LNCaP clone FGC (cell line): ENCODE results near the gene NHERF2.
A peak's percentile ranks its signal among the peaks of the same experiment; 100 is the strongest.

ENCODE experiments used
- DNase-seq: peaks from one replicate; pipeline ENCODE4 v3.0.0-alpha.2; 2011; ENCODE audit warnings: low read depth
- H3K4me3 ChIP-seq: 2 replicates; pipeline ENCODE4 v1.5.1; 2011; ENCODE audit warnings: mild to moderate bottlenecking, low read depth, low read length, control low read depth
- CTCF ChIP-seq: IDR thresholded peaks from 2 replicates; pipeline ENCODE4 v1.5.1; 2012; ENCODE audit warnings: mild to moderate bottlenecking; ENCODE audit not compliant: control insufficient read depth, insufficient read depth; ENCODE audit errors: extremely low read depth

The NHERF2 gene

DNA sequence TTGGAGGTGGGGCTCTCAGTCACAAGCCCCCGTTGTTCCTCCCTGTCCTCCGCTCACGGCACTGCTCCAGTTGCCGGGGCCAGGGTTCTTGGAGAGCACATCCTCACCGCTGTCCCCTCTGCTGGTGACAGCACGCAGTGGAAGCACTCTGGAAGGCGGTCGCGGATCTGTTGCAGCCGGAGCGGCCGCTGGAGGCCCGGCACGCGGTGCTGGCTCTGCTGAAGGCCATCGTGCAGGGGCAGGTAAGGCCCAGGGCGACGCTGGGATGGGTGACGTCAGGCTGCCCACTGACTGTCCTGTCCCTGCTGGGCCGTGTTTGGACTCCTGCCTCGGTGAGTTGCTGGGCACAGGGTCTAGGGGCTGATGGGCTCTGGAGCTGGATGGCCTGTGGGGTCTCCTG lies 26.5 kb downstream of the NHERF2 start:
- no peak overlapping the region for H3K4me3 ChIP-seq
- DNase-seq = no peak
- TF ChIP-seq CTCF = no peak

DNA sequence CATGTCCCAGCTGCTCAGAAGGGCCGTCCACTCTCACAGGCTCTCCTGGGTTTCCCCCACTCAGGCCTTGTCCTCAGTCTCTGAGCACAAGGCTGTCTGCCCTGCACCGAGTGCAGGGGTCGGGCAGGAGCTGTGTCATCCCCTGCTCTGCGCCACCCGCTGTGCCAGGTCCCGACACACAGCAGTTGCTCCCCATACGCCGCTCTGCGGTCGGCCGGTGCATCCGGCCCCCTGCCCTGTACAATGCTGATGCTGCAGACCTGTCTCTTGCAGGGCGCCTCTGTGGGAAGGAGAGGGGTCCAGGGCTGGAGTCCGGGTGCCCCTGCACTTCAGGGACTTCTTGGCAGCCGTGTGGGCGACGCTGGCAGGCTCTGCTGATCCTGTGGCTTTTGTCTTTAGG lies 27.2 kb downstream of the NHERF2 start:
- no peak for TF ChIP-seq CTCF
- DNase-seq = no peak
- no peak overlapping the region for H3K4me3 ChIP-seq

- DNase-seq = peak; percentile 85
- no peak for TF ChIP-seq CTCF
- H3K4me3 ChIP-seq = no peak overlapping the region
Measured at GRCh38 chr16:2054543-2055245, 28.0 kb downstream of the NHERF2 start.

DNA sequence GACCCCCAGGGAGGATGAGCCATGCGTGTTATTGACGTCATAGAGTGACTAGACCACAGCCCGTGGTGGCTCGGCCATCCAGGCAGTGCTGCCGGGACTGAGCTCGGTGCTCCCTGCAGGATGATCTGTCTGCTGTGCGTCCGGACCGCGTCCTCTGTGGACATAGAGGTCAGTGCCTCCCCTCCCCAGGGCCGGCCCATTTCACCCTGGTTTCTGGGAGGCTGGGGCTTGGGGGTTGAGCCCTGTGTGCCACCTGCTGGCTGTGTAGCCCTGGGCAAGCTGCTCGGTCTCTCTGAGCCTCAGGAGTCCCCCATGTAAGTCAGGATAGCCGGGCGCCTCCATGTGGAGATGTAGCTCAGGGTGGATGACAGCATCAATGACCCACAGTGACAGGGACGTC lies 29.4 kb downstream of the NHERF2 start:
- H3K4me3 ChIP-seq = no peak overlapping the region
- no peak for DNase-seq

DNA sequence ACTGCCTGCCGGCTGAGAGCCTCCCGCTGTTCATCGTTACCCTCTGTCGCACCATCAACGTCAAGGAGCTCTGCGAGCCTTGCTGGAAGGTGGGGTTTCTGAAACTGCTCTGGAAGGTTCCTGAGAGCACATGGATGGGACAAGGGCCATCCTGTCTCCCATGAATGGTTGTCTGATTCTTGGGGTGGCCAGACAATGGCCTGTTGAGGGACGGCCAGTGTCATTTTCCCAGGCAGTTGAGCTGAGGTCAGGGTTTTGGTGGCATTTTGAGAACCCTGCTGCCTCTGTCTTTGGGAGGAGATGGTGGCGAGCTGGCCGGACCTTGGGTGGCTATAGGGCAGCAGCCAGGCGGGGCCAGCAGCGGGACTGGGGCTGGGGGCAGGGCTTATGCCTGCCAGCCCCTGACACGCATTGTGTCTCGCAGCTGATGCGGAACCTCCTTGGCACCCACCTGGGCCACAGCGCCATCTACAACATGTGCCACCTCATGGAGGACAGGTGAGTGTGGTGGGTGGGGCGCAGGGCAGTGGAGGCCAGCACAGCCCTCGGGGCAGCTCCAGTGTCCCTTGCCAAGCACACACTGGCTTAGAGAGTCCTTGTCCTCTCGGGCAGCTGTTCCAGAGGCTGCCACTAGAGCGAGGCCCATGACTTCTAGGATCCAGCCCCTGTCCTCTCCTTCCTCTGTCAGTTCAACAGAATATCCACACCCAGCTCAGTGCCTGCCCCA lies 30.1 kb downstream of the NHERF2 start:
- DNase-seq = no peak
- no peak overlapping the region for H3K4me3 ChIP-seq
- no peak for TF ChIP-seq CTCF

More for the DNA sequence above, 29.4 kb downstream of the NHERF2 start:
- no peak for TF ChIP-seq CTCF

- H3K4me3 ChIP-seq = no peak overlapping the region
- TF ChIP-seq CTCF = no peak
- DNase-seq = no peak
Measured at GRCh38 chr16:2057438-2057837, 30.7 kb downstream of the NHERF2 start.

DNA sequence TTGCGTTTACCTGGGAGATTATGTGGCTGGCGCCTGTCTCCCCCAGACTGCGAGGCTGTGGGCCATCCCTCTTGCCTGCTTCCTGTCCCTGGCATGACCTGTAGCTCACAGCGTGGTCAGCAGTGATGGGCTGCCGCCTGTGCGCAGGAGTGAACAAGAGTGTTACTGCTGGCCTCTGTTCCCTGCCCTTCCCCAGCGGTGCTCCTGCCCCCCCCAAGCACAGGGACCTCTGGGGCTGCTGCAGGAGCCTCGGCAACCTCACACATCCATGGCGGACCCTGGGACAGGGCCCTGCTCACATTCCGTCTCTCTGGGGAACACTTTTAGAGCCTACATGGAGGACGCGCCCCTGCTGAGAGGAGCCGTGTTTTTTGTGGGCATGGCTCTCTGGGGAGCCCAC lies 31.7 kb downstream of the NHERF2 start:
- no peak overlapping the region for H3K4me3 ChIP-seq
- no peak for DNase-seq
- TF ChIP-seq CTCF = no peak
